Transverse colon (tissue), 3 donors: Measurements from ENCODE around the gene ARHGAP24.

Source experiments
- EP300 ChIP-seq: sonication (generic); formaldehyde crosslinking; IDR thresholded peaks from one replicate; pipeline ENCODE4 v1.6.1; 2017; ENCODE audit warnings: antibody characterized with exemption, low read depth
- POLR2AphosphoS5 ChIP-seq, 3 donors: sonication (generic); formaldehyde crosslinking; IDR thresholded peaks; one replicate each; pipeline ENCODE4 v1.6.1; 2016; ENCODE audit warnings: antibody characterized with exemption in 3 of 3

- TF ChIP-seq POLR2AphosphoS5 (IDR thresholded peaks at IDR 0.05) (no peak), EP300 (no peak)
Observed at GRCh38 chr4:85686398-85686797, 211.4 kb downstream of the ARHGAP24 start.
